SK-N-SH treated with all-trans-retinoic acid at 6 μM for 48 hours (cell line): ENCODE data around the gene JMY.

Experiments
- ATAC-seq: fragments of 200-7000 bp; cut with Tn5 transposase; 3 replicates; pipeline ENCODE4 v1.9.1; 2020; ENCODE audit warnings: mild to moderate bottlenecking, moderate library complexity
- ARNTL ChIP-seq: fragments of 450-650 bp; formaldehyde crosslinking; IDR thresholded peaks from 2 replicates; pipeline ENCODE4 v1.5.0; 2020; ENCODE audit warnings: low read depth, mild to moderate bottlenecking, moderate library complexity, borderline replicate concordance
- CREB5 ChIP-seq: fragments of 250-450 bp; sonication (Bioruptor Pico); IDR thresholded peaks from 2 replicates; pipeline ENCODE4 v1.5.1; 2020; ENCODE audit warnings: low read depth, mild to moderate bottlenecking, moderate library complexity
- CSDC2 ChIP-seq: fragments of 250-450 bp; sonication (Bioruptor Pico); IDR thresholded peaks from 2 replicates; pipeline ENCODE4 v1.5.0; 2020; ENCODE audit warnings: mild to moderate bottlenecking, moderate library complexity
- ESRRG ChIP-seq: fragments of 250-450 bp; sonication (Bioruptor Pico); IDR thresholded peaks from 2 replicates; pipeline ENCODE4 v1.6.1; 2021; ENCODE audit warnings: mild to moderate bottlenecking
- GLIS3 ChIP-seq: fragments of 250-450 bp; sonication (Bioruptor Pico); IDR thresholded peaks from 2 replicates; pipeline ENCODE4 v1.5.0; 2020; ENCODE audit warnings: mild to moderate bottlenecking, moderate library complexity
- ISL1 ChIP-seq: fragments of 250-450 bp; sonication (Bioruptor Pico); IDR thresholded peaks from 2 replicates; pipeline ENCODE4 v2.1.2; 2022; ENCODE audit warnings: mild to moderate bottlenecking, moderate library complexity
- OSR1 ChIP-seq: fragments of 250-450 bp; sonication (Bioruptor Pico); IDR thresholded peaks from 2 replicates; pipeline ENCODE4 v1.8.0; 2022; ENCODE audit warnings: moderate library complexity, mild to moderate bottlenecking, inconsistent platforms
- RARB ChIP-seq: fragments of 250-450 bp; sonication (Bioruptor Pico); IDR thresholded peaks from 2 replicates; pipeline ENCODE4 v1.8.0; 2021; ENCODE audit warnings: mild to moderate bottlenecking, moderate library complexity
- SNAI2 ChIP-seq: fragments of 250-450 bp; sonication (Bioruptor Pico); IDR thresholded peaks from 2 replicates; pipeline ENCODE4 v1.5.0; 2020; ENCODE audit warnings: mild to moderate bottlenecking, moderate library complexity
- TCF4 ChIP-seq: fragments of 250-450 bp; sonication (Bioruptor Pico); IDR thresholded peaks from 2 replicates; pipeline ENCODE4 v1.8.0; 2021; ENCODE audit warnings: mild to moderate bottlenecking, moderate library complexity, borderline replicate concordance
- TOX ChIP-seq: fragments of 250-450 bp; sonication (Bioruptor Pico); IDR thresholded peaks from 2 replicates; pipeline ENCODE4 v1.8.0; 2021; ENCODE audit warnings: mild to moderate bottlenecking, moderate library complexity, borderline replicate concordance
- ZC3H10 ChIP-seq: fragments of 250-450 bp; sonication (Bioruptor Pico); IDR thresholded peaks from 2 replicates; pipeline ENCODE4 v1.5.1; 2021; ENCODE audit warnings: mild to moderate bottlenecking, moderate library complexity
- ZFP3 ChIP-seq: fragments of 250-450 bp; sonication (Bioruptor Pico); IDR thresholded peaks from 2 replicates; pipeline ENCODE4 v1.5.0; 2020; ENCODE audit warnings: mild to moderate bottlenecking, moderate library complexity
- ZNF565 ChIP-seq: fragments of 450-650 bp; formaldehyde crosslinking; conservative IDR thresholded peaks from 2 replicates; pipeline ENCODE4 v1.5.0; 2020; ENCODE audit warnings: low read depth, mild to moderate bottlenecking, moderate library complexity
- ZNF70 ChIP-seq: fragments of 450-650 bp; formaldehyde crosslinking; IDR thresholded peaks from 2 replicates; pipeline ENCODE4 v1.5.0; 2020; ENCODE audit warnings: mild to moderate bottlenecking, moderate library complexity
- ZNF8 ChIP-seq: fragments of 450-650 bp; formaldehyde crosslinking; IDR thresholded peaks from 2 replicates; pipeline ENCODE4 v1.5.0; 2020; ENCODE audit warnings: mild to moderate bottlenecking, moderate library complexity
- TF ChIP-seq, protein P1 (sequence below): fragments of 250-450 bp; sonication (Bioruptor Pico); IDR thresholded peaks from 2 replicates; pipeline ENCODE4 v1.8.0; 2021; ENCODE audit warnings: low read depth, mild to moderate bottlenecking, moderate library complexity, borderline replicate concordance
- TF ChIP-seq, protein P2 (sequence below): fragments of 250-450 bp; sonication (Bioruptor Pico); IDR thresholded peaks from 2 replicates; pipeline ENCODE4 v1.5.1; 2021; ENCODE audit warnings: mild to moderate bottlenecking, moderate library complexity
- TF ChIP-seq, protein P3 (sequence below): fragments of 250-450 bp; sonication (Bioruptor Pico); IDR thresholded peaks from 2 replicates; pipeline ENCODE4 v1.5.0; 2020; ENCODE audit warnings: mild to moderate bottlenecking, moderate library complexity

The JMY gene, protein sequence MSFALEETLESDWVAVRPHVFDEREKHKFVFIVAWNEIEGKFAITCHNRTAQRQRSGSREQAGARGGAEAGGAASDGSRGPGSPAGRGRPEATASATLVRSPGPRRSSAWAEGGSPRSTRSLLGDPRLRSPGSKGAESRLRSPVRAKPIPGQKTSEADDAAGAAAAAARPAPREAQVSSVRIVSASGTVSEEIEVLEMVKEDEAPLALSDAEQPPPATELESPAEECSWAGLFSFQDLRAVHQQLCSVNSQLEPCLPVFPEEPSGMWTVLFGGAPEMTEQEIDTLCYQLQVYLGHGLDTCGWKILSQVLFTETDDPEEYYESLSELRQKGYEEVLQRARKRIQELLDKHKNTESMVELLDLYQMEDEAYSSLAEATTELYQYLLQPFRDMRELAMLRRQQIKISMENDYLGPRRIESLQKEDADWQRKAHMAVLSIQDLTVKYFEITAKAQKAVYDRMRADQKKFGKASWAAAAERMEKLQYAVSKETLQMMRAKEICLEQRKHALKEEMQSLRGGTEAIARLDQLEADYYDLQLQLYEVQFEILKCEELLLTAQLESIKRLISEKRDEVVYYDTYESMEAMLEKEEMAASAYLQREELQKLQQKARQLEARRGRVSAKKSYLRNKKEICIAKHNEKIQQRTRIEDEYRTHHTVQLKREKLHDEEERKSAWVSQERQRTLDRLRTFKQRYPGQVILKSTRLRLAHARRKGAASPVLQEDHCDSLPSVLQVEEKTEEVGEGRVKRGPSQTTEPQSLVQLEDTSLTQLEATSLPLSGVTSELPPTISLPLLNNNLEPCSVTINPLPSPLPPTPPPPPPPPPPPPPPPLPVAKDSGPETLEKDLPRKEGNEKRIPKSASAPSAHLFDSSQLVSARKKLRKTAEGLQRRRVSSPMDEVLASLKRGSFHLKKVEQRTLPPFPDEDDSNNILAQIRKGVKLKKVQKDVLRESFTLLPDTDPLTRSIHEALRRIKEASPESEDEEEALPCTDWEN

DNA sequence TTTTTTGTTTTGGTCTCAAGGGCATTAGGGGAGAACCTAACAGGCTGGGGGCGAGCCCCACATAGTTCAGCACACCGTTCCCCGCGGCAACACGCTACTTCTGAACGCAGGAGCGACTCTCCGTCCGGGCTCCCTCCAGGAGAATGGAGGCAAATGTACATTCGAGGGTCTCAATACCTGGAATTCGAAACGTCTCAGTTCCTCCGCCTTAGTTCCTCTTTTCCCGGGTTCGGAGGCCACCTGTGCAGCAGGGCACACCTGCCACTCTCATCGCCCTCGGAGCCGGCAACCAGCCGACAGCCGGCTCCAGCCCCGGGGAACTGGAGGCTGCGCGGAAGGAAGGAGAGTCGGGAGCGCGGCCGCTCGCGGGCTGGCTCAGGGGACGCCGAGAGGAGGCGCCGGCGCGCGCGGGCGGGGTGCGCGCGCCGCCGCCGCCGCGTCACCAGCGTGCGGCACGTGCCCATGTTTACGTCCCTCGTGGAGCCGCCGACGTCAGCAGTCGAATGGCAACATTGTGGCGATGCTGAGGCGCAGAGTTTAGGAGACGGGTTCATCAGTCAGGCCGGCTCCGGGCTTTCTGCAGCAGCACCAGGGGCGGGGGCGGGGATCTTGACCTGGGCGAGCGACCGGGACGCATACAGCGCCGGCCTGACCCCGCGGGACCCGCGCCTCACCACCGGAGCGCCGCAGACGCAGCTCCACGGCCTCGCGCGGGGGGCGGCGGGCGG lies at the start of gene JMY:
JMY (plus strand) TSS at position 498 of the 728 bp plus-strand sequence. CDS start 520 bp downstream, outside the sequence.
- peak; percentile 86 for ATAC-seq
- TF ChIP-seq, protein P1, sequence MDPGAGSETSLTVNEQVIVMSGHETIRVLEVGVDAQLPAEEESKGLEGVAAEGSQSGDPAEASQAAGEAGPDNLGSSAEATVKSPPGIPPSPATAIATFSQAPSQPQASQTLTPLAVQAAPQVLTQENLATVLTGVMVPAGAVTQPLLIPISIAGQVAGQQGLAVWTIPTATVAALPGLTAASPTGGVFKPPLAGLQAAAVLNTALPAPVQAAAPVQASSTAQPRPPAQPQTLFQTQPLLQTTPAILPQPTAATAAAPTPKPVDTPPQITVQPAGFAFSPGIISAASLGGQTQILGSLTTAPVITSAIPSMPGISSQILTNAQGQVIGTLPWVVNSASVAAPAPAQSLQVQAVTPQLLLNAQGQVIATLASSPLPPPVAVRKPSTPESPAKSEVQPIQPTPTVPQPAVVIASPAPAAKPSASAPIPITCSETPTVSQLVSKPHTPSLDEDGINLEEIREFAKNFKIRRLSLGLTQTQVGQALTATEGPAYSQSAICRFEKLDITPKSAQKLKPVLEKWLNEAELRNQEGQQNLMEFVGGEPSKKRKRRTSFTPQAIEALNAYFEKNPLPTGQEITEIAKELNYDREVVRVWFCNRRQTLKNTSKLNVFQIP (CRISPR knock-in tag): no peak

GRCh38 chr5:79186455-79186854 lies 49.5 kb upstream of the JMY start:
- no peak for ATAC-seq

DNA sequence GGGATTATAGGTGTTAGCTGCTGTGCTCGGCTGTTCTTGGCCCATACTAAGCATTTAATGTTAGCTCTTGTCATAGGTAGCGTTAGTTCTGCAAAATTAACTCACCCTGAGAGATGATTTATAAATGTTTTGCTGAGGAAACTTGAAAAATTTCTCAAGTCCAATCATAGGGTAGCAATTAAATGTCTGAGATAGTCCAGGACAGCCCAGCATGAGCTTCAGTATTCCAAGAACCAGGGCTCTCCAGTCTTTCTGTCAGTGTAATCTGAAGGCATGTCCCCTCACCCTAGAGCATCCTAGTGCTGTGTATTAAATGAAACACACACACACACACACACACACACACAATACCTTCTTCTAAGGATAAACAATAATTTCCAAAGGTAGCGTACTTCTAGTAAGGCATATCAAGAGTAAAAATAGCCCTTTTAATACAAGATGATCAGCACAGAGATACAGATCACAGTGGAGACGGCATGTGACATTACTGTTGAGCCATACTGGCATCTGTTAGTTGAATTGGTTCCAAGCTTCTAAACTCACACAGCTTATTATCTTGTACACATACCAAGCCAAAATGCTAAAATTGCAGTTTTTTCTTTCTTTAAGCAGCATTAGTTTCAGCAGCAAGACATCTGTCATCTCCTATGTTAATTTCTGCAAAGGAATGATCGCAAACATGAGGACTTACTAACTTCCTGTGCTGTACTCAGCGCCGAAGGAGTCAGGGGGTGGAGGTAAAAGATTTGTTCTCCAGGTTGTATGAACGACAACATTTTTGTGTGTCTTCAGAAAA lies 46.3 kb upstream of the JMY start:
- ATAC-seq: peak; percentile 67
- TF ChIP-seq, protein P2, sequence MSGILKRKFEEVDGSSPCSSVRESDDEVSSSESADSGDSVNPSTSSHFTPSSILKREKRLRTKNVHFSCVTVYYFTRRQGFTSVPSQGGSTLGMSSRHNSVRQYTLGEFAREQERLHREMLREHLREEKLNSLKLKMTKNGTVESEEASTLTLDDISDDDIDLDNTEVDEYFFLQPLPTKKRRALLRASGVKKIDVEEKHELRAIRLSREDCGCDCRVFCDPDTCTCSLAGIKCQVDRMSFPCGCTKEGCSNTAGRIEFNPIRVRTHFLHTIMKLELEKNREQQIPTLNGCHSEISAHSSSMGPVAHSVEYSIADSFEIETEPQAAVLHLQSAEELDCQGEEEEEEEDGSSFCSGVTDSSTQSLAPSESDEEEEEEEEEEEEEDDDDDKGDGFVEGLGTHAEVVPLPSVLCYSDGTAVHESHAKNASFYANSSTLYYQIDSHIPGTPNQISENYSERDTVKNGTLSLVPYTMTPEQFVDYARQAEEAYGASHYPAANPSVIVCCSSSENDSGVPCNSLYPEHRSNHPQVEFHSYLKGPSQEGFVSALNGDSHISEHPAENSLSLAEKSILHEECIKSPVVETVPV: no peak
- no peak for TF ChIP-seq ZNF8
- no peak for TF ChIP-seq TOX
- no peak for TF ChIP-seq ZC3H10
- TF ChIP-seq, protein P3, sequence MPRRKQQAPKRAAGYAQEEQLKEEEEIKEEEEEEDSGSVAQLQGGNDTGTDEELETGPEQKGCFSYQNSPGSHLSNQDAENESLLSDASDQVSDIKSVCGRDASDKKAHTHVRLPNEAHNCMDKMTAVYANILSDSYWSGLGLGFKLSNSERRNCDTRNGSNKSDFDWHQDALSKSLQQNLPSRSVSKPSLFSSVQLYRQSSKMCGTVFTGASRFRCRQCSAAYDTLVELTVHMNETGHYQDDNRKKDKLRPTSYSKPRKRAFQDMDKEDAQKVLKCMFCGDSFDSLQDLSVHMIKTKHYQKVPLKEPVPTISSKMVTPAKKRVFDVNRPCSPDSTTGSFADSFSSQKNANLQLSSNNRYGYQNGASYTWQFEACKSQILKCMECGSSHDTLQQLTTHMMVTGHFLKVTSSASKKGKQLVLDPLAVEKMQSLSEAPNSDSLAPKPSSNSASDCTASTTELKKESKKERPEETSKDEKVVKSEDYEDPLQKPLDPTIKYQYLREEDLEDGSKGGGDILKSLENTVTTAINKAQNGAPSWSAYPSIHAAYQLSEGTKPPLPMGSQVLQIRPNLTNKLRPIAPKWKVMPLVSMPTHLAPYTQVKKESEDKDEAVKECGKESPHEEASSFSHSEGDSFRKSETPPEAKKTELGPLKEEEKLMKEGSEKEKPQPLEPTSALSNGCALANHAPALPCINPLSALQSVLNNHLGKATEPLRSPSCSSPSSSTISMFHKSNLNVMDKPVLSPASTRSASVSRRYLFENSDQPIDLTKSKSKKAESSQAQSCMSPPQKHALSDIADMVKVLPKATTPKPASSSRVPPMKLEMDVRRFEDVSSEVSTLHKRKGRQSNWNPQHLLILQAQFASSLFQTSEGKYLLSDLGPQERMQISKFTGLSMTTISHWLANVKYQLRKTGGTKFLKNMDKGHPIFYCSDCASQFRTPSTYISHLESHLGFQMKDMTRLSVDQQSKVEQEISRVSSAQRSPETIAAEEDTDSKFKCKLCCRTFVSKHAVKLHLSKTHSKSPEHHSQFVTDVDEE (CRISPR knock-in tag): no peak
- 0 out of 2 replicates have a peak, but pooled peaks have one; percentile 34 for TF ChIP-seq TCF4 (CRISPR knock-in tag)
- no peak for TF ChIP-seq RARB
- no peak for TF ChIP-seq CSDC2 (CRISPR knock-in tag)
- TF ChIP-seq ISL1 (CRISPR knock-in tag): peak; percentile 47

More at GRCh38 chr5:79186455-79186854, 49.5 kb upstream of the JMY start:
- TF ChIP-seq ZFP3 (CRISPR knock-in tag) (peak; percentile 67; the same call in 1 of the 2 replicates), CREB5 (CRISPR knock-in tag) (peak; percentile 74; the same call in 1 of the 2 replicates), ZNF565 (CRISPR knock-in tag) (no peak), TCF4 (CRISPR knock-in tag) (no peak), ISL1 (CRISPR knock-in tag) (peak; percentile 91), ESRRG (CRISPR knock-in tag) (0 out of 2 replicates have a peak, but pooled peaks have one; percentile 42), OSR1 (CRISPR knock-in tag) (no peak), SNAI2 (CRISPR knock-in tag) (peak; percentile 75; the same call in 1 of the 2 replicates), ZC3H10 (no peak), ZNF70 (CRISPR knock-in tag) (no peak), GLIS3 (peak; percentile 64; the same call in 1 of the 2 replicates), ZNF8 (no peak), ARNTL (CRISPR knock-in tag) (no peak)
- TF ChIP-seq, protein P3 (CRISPR knock-in tag): no peak
- TF ChIP-seq, protein P1 (CRISPR knock-in tag): no peak
